ENCODE data around the gene PRR12. TPM values are rescaled to one million over a fixed set of nuclear protein-coding genes. Genes with fewer than 3 reads are reported as not detected.

PRR12 gene
- polyA plus RNA-seq, 3 donors, result 0.04 to 3.3 (median 0.11) TPM

DNA sequence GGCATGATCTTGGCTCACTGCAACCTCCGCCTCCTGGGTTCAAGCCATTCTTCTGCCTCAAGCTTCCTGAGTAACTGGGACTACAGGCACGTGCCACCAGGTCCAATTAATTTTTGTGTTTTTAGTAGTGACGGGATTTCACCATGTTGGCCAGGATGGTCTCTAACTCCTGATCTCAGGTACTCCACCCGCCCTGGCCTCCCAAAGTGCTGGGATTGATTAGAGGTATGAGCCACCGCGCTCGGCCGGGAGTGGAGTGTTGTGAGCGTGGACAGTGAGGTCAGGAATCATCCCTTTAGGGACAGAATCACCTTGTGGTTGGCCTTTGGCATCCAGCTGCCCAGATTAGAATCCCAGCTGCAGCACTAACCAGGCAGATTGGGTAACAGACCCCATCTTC is 38.7 kb downstream of the PRR12 start:
- Histone ChIP-seq H3K27ac (ENCODE audit: low read depth in 1 of 2, low read length in 2 of 2) (no peak overlapping the region), H3K4me1 (ENCODE audit: control insufficient read depth in 1 of 2, insufficient read depth in 2 of 2, low read length in 2 of 2) (no peaks in the 10 kb centered on the region), H4K20me1 (ENCODE audit: insufficient read depth, low read length) (no peaks in the 10 kb centered on the region), H3K4me2 (replicated peaks; ENCODE audit: extremely low read depth, low read length, poor library complexity, severe bottlenecking) (no peak overlapping the region), H3K27me3 (ENCODE audit: control insufficient read depth in 2 of 2, insufficient read depth in 2 of 2, low read length in 2 of 2) (no peaks in the 10 kb centered on the region), H3K9me3 (replicated peaks in 1 of 2; ENCODE audit: control insufficient read depth in 1 of 2, insufficient read depth in 1 of 2, low read length in 2 of 2) (no peaks in the 10 kb centered on the region), H3K36me3 (replicated peaks in 1 of 2; ENCODE audit: control insufficient read depth in 1 of 2, insufficient read depth in 2 of 2, low read length in 2 of 2) (peaks cover 22 to 39% of the 10 kb centered on the region in 2 donors), H3K4me3 (replicated peaks in 1 of 3; ENCODE audit: low read depth in 2 of 3, low read length in 3 of 3) (no peak overlapping the region), H2AFZ (ENCODE audit: insufficient read depth, low read depth, low read length, poor library complexity, severe bottlenecking) (no peak overlapping the region), H3K9ac (ENCODE audit: insufficient read depth, low read length, poor library complexity, severe bottlenecking) (no peak overlapping the region), H3K79me2 (ENCODE audit: insufficient read depth, low read length) (no peaks in the 10 kb centered on the region)
- Mint-ChIP-seq H3K9me3 (peaks cover 0 to 2% (median 0%) of the 10 kb centered on the region in 7 donors), H3K36me3 (peaks cover 26 to 46% of the 10 kb centered on the region in 2 donors), H3K4me1 (no peaks in the 10 kb centered on the region), H3K27me3 (ENCODE audit: low read depth in 3 of 3) (peaks cover 0 to 4% (median 2%) of the 10 kb centered on the region in 3 donors), H3K27ac (peak overlapping the region in 3 of 7 donors; percentile 2 to 32 (median 24)), H3K4me3 (no peak overlapping the region)
- no peak for TF ChIP-seq CTCF (IDR thresholded peaks at IDR 0.05)
- intact Hi-C loops (cut with micrococcal nuclease), result no loop called here
- 100% methylated on average over 7 of the region's 9 CpGs for WGBS (ENCODE audit: insufficient coverage)
- no peak for DNase-seq

DNA sequence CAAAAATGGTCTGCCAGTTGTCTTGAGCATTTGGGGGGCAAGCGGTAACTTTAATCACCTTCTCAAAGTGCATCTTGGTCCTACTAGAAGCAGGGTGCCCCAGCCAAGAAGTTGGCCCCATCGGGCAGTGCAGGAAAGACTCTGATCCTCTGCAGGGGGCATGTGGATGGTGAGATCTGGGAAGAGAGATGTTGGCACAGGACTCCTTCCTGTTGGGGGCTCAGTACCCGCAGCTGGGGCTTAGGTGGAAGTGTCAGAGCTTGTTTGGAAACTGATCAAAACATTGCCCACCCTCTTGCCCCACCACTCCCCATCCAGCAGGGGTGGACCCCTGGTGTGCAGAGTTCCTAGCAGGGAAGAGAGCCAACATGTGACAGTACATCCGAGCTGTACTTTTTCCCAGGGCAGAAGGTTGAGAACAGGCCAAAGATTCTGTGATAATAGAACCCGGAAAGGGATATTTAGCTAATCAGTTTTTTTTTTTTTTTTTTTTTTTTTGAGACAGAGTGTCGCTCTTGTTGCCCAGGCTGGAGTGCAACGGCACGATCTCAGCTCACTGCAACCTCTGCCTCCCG is 40.1 kb downstream of the PRR12 start:
- Histone ChIP-seq H3K36me3 (replicated peaks in 1 of 2; ENCODE audit: control insufficient read depth in 1 of 2, insufficient read depth in 2 of 2, low read length in 2 of 2) (peaks cover 10 to 26% of the 10 kb centered on the region in 2 donors), H3K4me1 (ENCODE audit: control insufficient read depth in 1 of 2, insufficient read depth in 2 of 2, low read length in 2 of 2) (no peaks in the 10 kb centered on the region), H3K4me2 (replicated peaks; ENCODE audit: extremely low read depth, low read length, poor library complexity, severe bottlenecking) (no peak overlapping the region), H3K4me3 (replicated peaks in 1 of 3; ENCODE audit: low read depth in 2 of 3, low read length in 3 of 3) (no peak overlapping the region), H3K9me3 (replicated peaks in 1 of 2; ENCODE audit: control insufficient read depth in 1 of 2, insufficient read depth in 1 of 2, low read length in 2 of 2) (no peaks in the 10 kb centered on the region), H4K20me1 (ENCODE audit: insufficient read depth, low read length) (no peaks in the 10 kb centered on the region), H3K27ac (ENCODE audit: low read depth in 1 of 2, low read length in 2 of 2) (no peak overlapping the region), H3K9ac (ENCODE audit: insufficient read depth, low read length, poor library complexity, severe bottlenecking) (no peak overlapping the region), H3K79me2 (ENCODE audit: insufficient read depth, low read length) (no peaks in the 10 kb centered on the region), H2AFZ (ENCODE audit: insufficient read depth, low read depth, low read length, poor library complexity, severe bottlenecking) (no peak overlapping the region), H3K27me3 (ENCODE audit: control insufficient read depth in 2 of 2, insufficient read depth in 2 of 2, low read length in 2 of 2) (no peaks in the 10 kb centered on the region)
- DNase-seq, result no peak
- peaks cover 3 to 13% (median 4%) of the 10 kb centered on the region in 3 donors for H3K27me3 Mint-ChIP-seq (ENCODE audit: low read depth in 3 of 3)
- no peak overlapping the region for H3K4me3 Mint-ChIP-seq
- H3K36me3 Mint-ChIP-seq, result peaks cover 22 to 38% of the 10 kb centered on the region in 2 donors
- H3K9me3 Mint-ChIP-seq, result peaks cover 0 to 5% (median 0%) of the 10 kb centered on the region in 7 donors
- H3K4me1 Mint-ChIP-seq, result no peaks in the 10 kb centered on the region
- no peak overlapping the region for H3K27ac Mint-ChIP-seq
- WGBS (ENCODE audit: insufficient coverage), result no CpG with 5 or more reads among the region's 9 CpGs
- TF ChIP-seq CTCF (IDR thresholded peaks at IDR 0.05), result no peak
- intact Hi-C loops (cut with micrococcal nuclease), result no loop called here
